A673 (cell line): Measurements from ENCODE around the gene PLB1. TPM values are rescaled to one million over a fixed set of nuclear protein-coding genes. Genes with fewer than 3 reads are reported as not detected.
"Not testable (repeated sequence)": the region's sequence is repeated elsewhere in the genome, so short reads cannot be mapped to it uniquely, and the experiment has no call there.

Experiments
- BruUV-seq: library from RNA; stranded (reverse); fragments of 400-500 nt; replicated peaks from 2 replicates; lab custom pipeline; 2021; lab: Mats Ljungman, UMichigan
- CTCF ChIA-PET: fragments of 300-600 bp; sonication (Branson Sonifier 250); formaldehyde crosslinking; loops from one replicate; lab custom pipeline; 2022; ENCODE audit warnings: antibody characterized with exemption; lab: Charles Lee
- POLR2A ChIA-PET: fragments of 300-600 bp; sonication (Branson Sonifier 250); formaldehyde crosslinking; loops from one replicate; lab custom pipeline; 2022; ENCODE audit warnings: antibody characterized with exemption; ENCODE audit not compliant: low non-redundant PET; lab: Charles Lee
- DNase-seq: peaks from one replicate; pipeline ENCODE4 v3.0.0-alpha.2; 2015; ENCODE audit warnings: low spot score
- H3K27ac ChIP-seq: fragments of 200-600 bp; sonication (generic); 2 replicates; pipeline ENCODE4 v1.5.1; 2016; ENCODE audit warnings: mixed run types, low read depth, mild to moderate bottlenecking, mixed read lengths, antibody characterized with exemption, low read length; ENCODE audit not compliant: poor library complexity, severe bottlenecking
- H3K27me3 ChIP-seq: fragments of 200-600 bp; sonication (generic); replicated peaks from 2 replicates; pipeline ENCODE4 v1.6.1; 2017; ENCODE audit warnings: mixed run types, low read depth, mild to moderate bottlenecking, mixed read lengths, antibody characterized with exemption, low read length; ENCODE audit not compliant: insufficient read depth, poor library complexity
- H3K36me3 ChIP-seq: fragments of 200-600 bp; sonication (generic); 2 replicates; pipeline ENCODE4 v1.6.1; 2016; ENCODE audit warnings: mixed run types, mild to moderate bottlenecking, mixed read lengths, antibody characterized with exemption, low read length; ENCODE audit not compliant: insufficient read depth, poor library complexity, severe bottlenecking
- H3K4me1 ChIP-seq: fragments of 200-600 bp; sonication (generic); 2 replicates; pipeline ENCODE4 v1.6.1; 2017; ENCODE audit warnings: mixed run types, mild to moderate bottlenecking, mixed read lengths, antibody characterized with exemption, low read length; ENCODE audit not compliant: insufficient read depth, poor library complexity, severe bottlenecking
- H3K4me3 ChIP-seq: fragments of 200-600 bp; sonication (generic); 2 replicates; pipeline ENCODE4 v1.5.1; 2016; ENCODE audit warnings: low read depth, mixed run types, mild to moderate bottlenecking, mixed read lengths, low read length; ENCODE audit not compliant: poor library complexity, severe bottlenecking
- H3K9me3 ChIP-seq: fragments of 200-600 bp; sonication (generic); 2 replicates; pipeline ENCODE4 v1.6.1; 2016; ENCODE audit warnings: mixed run types, low read depth, mild to moderate bottlenecking, mixed read lengths, antibody characterized with exemption, low read length; ENCODE audit not compliant: poor library complexity, severe bottlenecking
- EZH2 ChIP-seq: fragments of 200-600 bp; sonication (generic); IDR thresholded peaks from 2 replicates; pipeline ENCODE4 v1.6.1; 2017; ENCODE audit warnings: borderline replicate concordance, low read depth, mild to moderate bottlenecking, mixed read lengths, antibody characterized with exemption, low read length; ENCODE audit not compliant: poor library complexity, severe bottlenecking
- intact Hi-C: fragments of 100-400 bp; cut with micrococcal nuclease; formaldehyde crosslinking; loops from one replicate; pipeline ENCODE4 v1.10.0; 2022; ENCODE audit not compliant: unreplicated experiment
- total RNA-seq: library from RNA; stranded (reverse); gene quantifications from 2 replicates; pipeline ENCODE4 v1.2.3, GENCODE V29; 2021
- TF ChIP-seq, protein P1 (sequence below): fragments of 300-800, 200-600 bp; sonication (generic); conservative IDR thresholded peaks from 2 replicates; pipeline ENCODE4 v1.5.1; 2017; ENCODE audit warnings: low read depth, mild to moderate bottlenecking, antibody characterized with exemption, low read length, moderate library complexity, mixed read lengths

Gene PLB1
- total RNA-seq, 1 experiment from 2014 or later: 0.39 TPM

DNA sequence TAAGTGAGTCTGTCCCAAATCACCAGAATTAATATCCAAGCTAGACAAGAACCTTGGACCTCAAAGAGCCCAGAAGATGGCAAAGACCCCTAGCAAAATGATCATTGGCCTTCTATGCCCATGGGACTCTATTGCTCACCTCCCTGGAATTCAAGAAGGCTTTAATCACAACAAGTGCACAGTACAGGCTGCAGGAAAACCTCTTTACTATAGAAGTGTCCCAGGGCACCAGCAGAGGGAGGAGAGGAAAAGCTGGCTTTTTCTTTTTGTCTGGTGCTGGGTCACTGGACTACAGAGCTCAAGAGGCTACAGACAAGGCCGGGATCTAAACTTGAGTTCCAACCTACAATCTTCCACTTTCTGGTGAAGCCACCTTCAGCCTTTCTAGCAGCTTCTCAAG is 167.5 kb downstream of the PLB1 start:
- peaks cover 23% of the 10 kb centered on the region for H3K4me1 ChIP-seq
- H3K9me3 ChIP-seq: no peaks in the 10 kb centered on the region
- TF ChIP-seq EZH2: no peak
- ChIA-PET CTCF (no interaction called here), POLR2A (no interaction called here)
- DNase-seq: no peak
- BruUV-seq: no TSS peak
- H3K27me3 ChIP-seq: no peaks in the 10 kb centered on the region
- no peaks in the 10 kb centered on the region for H3K36me3 ChIP-seq
- intact Hi-C loops: no loop called here
- H3K4me3 ChIP-seq: no peak overlapping the region
- no peak overlapping the region for H3K27ac ChIP-seq

DNA sequence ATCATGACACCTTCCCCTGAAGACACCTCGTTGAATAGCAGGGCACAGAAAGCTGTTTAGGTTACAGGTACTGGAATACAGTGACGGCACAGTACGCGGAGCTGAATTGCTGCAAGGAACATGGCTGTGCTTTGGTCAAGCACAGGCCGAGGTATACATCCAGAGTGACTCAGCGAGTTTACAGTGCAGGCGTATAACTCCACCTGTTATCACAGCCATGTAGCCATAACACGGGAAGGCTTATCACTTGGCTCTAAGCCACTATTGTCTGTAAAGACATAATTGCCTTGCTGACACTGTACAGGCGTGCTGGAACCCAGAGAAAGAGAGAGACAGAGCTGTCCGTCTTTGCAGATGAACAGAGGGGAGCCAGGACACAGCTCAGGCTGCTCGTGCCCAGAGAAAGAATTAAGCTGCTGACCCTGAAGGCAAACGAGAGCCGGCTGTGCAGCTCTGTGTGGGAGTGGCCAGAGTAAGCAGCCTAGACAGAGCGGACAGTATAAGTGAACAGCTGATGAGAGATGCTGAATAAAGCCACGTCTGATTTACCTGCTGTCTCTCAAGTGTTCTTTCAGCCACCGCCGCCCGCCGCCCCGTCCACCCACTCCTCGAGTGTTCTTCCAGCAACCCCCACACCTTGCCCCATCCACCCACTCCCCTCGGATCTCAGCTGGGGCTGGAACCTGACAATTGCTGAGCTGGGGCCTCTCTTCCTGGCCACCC is 168.4 kb downstream of the PLB1 start:
- H3K4me3 ChIP-seq: no peak overlapping the region
- ChIA-PET CTCF (interaction anchor here (0.6 kb wide), 1 partner anchor 68 kb away, joined by 3 read pairs; no protein-coding TSS in a partner anchor), POLR2A (no interaction called here)
- intact Hi-C loops: no loop called here
- H3K27ac ChIP-seq: peak overlapping the region; percentile 6
- no peaks in the 10 kb centered on the region for H3K9me3 ChIP-seq
- no peak for DNase-seq
- no TSS peak for BruUV-seq
- H3K36me3 ChIP-seq: no peaks in the 10 kb centered on the region
- no peaks in the 10 kb centered on the region for H3K27me3 ChIP-seq
- peaks cover 23% of the 10 kb centered on the region for H3K4me1 ChIP-seq
- TF ChIP-seq, protein P1, sequence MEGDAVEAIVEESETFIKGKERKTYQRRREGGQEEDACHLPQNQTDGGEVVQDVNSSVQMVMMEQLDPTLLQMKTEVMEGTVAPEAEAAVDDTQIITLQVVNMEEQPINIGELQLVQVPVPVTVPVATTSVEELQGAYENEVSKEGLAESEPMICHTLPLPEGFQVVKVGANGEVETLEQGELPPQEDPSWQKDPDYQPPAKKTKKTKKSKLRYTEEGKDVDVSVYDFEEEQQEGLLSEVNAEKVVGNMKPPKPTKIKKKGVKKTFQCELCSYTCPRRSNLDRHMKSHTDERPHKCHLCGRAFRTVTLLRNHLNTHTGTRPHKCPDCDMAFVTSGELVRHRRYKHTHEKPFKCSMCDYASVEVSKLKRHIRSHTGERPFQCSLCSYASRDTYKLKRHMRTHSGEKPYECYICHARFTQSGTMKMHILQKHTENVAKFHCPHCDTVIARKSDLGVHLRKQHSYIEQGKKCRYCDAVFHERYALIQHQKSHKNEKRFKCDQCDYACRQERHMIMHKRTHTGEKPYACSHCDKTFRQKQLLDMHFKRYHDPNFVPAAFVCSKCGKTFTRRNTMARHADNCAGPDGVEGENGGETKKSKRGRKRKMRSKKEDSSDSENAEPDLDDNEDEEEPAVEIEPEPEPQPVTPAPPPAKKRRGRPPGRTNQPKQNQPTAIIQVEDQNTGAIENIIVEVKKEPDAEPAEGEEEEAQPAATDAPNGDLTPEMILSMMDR: no peak
- no peak for TF ChIP-seq EZH2

DNA sequence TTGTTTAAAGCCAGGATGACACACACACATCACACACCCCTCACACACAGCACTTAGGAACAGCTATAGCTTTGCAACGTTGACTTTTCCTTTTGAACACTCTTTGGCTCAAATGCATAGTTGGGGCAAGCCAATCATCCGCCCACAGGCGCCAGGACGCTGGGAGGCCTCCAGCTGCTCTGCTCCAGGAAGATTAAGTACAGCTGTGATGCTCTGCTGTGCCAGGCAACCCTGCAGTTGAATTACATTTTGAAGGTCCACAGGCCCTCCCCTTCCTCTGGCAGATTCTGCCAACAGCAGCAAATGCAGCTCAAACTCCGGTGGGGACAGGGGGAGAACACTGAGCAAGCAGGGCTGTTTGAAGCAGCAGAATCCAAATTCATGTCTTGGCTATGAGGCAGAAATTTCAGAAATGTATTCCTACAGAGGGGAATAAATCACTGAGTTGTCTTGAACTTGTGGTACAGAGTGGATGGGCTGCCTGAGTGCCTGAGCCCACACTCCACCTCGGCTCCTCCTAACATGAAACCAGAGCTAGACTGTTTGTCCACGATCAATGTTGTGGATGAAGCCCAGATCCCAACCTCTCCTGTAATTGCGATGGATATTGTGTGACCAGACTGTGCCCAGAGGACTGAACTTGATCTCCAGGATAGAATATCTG is 169.3 kb downstream of the PLB1 start:
- CTCF ChIA-PET: interaction anchor here (0.6 kb wide), 1 partner anchor 69 kb away, joined by 3 read pairs; no protein-coding TSS in a partner anchor
- Histone ChIP-seq H3K4me1 (peaks cover 23% of the 10 kb centered on the region), H3K27me3 (no peaks in the 10 kb centered on the region), H3K9me3 (no peaks in the 10 kb centered on the region), H3K27ac (peak overlapping the region; percentile 6), H3K36me3 (no peaks in the 10 kb centered on the region), H3K4me3 (no peak overlapping the region)
- intact Hi-C loops: no loop called here
- TF ChIP-seq, protein P1: no peak
- TF ChIP-seq EZH2: no peak
- peak; percentile 83 for DNase-seq
- POLR2A ChIA-PET: no interaction called here
- BruUV-seq: no TSS peak

DNA sequence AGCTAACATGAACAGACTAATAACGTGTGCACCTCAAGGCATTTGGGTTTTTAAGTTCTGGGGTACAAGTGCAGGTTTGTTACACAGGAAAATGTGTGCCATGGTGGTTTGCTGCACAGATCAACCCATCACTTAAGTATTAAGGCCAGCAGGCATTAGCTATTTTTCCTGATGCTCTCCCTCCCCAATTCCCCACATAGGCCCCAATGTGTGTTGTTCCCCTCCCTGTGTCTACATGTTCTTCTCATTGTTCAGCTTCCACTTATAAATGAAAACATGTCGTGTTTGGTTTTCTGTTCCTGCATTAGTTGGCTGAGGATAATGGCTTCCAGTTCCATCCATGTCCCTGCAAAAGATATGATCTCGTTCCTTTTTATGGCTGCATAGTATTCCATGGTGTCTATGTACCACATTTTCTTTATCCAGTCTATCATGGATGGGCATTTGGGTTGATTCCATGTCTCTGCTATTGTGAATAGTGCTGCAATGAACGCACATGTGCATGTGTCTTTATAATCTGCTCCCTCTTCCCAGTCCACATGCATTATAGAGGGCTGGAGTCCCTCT is 170.0 kb downstream of the PLB1 start:
- DNase-seq, H3K36me3 ChIP-seq, H3K27me3 ChIP-seq, POLR2A ChIA-PET, H3K27ac ChIP-seq, intact Hi-C loops, BruUV-seq, CTCF ChIA-PET, H3K9me3 ChIP-seq, H3K4me3 ChIP-seq: not testable (repeated sequence)
- H3K4me1 ChIP-seq: peaks cover 23% of the 10 kb centered on the region
